Measurements from ENCODE around the gene HDLBP.
A peak's percentile ranks its signal among the peaks of the same experiment; 100 is the strongest.

HDLBP gene

DNA sequence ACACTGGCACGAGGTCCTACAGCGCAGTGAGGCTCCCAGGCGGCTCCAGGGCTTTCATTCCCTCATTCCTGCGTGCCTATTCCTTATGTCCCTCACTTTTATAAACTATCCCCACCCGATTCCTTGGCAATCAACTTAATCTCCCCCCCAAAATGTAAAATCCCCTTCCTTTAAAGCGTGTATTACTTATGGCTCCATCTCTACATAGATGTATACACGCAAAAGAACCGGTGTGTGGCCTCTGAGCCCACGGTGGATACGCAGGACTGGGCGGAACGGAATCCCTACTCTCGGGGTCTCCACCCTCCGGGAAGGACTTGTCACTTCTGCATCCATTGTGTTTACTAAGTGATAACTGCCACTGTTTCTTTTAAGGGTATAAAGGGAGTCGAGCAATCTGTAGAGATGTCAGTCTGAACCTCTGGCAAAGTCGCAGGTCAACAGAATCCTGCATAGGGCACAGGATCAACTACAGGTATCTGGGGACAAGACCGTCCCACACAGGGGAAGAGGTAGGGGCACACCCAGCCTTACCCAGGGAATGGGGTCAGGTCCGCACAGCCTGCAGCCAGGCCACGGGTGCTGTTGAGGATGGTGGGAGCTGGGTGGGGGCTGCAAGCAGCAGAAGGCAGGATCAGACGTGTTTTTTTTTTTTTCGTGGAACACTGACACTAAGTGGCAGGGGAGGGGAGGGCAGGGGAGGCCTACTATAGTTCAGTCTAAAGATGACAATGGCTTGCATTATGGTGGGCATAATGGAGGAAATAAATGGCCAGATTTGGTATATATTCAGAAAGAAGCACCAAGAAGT is 42.1 kb downstream of the HDLBP start:
- DNase-seq = no peak

DNA sequence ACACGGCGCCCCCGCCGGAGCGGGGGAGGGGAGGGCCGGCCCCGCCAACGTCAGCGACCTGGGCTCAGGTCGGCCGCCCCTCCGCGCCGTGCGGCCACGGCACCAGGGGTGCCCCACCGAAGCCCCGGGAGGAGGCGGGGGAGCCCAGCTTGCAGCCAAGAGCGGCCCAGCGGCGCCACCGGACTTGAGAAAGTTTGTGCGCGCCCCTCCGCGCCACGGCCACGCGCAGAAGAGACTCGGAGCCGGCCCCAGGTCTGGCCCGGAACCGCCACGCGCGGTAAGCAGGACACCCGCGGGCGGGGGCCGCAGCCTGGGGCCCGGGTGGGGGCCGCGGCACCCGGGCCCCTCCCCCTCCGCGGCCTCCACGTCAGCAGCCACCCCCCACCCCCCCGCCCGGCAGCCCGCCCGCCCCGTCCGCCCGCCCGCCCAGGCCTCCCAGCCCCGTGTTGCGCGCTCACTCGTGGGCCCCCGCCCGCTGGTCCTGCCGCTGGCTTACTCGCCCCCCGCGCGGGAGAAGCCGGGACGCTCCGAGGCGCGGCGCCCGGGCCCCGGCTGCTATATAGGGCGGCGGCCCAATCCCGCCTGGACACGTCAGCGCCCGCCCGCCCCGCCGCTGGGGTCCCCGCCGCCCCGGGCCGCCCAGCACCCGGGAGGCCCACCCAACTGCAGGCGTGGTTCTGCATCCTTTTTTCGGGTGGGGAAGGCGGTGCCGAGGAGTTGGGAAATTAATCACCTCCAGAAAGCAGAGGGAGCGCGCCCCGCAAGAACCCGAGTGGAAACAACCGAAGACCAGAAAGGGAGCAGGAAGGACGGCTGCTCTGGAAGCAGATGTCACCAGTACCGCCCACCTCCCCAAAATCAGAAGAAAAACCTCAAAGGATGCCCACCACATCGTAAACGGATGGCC is 42.9 kb downstream of the HDLBP start:
- DNase-seq = peak; percentile 52 to 64

DNA sequence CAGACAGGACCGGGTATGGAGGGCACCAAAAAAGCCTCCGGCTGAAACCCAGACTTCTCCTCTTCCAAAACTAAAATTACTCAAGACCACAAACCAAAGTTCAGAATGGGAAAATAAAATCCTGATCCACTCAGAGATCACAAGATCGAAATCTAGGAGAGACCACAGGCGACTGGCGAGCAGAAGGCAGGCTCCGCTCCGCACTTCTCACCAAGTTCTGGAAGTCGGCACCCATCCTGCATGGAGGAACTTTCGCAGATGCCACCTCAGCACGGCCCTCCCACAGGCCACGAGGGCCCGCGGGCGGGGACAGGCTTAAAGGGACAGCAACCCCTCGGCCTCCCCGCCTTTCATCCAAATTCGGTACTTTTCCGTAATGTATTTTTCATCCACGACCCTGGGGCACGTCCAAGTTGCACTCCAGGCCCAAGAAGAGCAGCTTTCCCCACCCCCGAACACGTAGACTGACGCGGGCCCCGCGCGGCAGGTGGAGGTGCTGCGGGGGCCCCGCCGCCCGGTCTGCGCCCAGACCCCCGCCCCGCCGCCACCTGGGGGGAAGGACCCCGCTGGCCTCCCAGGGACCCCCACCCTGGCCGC is 43.7 kb downstream of the HDLBP start:
- peak; percentile 68 to 69 for DNase-seq

- DNase-seq = no peak
These were observed 44.9 kb downstream of the HDLBP start for GRCh38 chr2:241270531-241270930.

DNA sequence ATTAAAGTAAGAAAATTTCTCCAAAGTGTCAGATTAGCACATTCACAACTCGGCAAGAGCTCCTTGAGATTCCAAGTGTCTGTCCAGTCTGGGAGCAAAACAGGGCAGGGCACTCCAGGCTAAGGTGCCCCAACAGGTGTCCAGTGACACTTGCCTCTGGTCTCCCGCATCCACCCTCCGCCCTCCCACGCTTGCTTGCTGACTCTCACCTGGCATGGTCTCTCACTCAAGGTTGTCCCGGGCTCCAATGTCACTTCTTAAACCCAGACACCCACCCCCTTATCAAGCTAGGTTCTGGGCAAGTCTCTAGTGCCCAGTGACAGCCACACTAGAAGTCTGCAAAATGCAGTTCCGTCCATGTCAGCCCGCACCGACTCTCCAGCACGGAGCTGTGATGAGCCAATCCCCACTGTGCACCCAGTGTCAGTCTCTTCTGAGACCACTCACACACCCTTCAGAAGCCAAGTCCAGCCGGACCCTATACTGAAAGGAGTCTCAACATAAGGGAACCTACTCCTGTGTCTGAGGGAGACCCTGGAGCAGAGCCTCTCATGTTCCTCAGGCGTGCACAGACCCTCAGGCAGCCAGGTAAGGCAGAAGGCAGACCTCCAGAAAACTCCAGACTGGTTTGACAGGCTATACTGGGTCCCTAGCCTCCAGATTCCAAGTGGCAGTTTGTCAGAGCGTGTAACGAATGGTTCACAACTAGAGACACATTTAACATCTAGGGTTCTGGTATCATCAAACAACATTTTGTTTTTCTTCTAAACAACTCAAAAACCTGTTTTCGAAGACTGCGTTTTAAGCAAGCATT is 45.6 kb downstream of the HDLBP start:
- DNase-seq = no peak

- DNase-seq = no peak
These were observed 46.6 kb downstream of the HDLBP start for GRCh38 chr2:241268716-241269445.

DNA sequence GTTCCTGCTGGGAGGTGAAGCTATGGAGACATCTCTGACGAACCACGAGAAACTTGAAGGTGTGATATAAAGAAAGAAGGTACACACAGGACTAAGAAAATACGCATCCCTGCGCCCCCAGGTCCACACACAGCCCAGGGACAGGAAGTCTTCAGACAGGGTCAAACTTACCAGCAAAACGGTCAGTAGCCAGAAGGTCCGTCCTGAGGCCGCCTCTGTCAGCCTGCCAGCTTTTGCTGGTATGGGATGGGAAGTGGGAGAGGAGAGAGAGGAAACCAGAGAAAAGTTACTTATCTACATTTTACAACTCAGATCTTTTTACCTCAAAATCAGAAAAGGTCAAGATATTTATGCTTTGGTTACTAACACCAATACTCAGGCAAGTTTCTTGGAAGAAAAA is 47.2 kb downstream of the HDLBP start:
- DNase-seq = no peak

- DNase-seq = no peak
These were observed 48.0 kb downstream of the HDLBP start for GRCh38 chr2:241267249-241268067.

DNA sequence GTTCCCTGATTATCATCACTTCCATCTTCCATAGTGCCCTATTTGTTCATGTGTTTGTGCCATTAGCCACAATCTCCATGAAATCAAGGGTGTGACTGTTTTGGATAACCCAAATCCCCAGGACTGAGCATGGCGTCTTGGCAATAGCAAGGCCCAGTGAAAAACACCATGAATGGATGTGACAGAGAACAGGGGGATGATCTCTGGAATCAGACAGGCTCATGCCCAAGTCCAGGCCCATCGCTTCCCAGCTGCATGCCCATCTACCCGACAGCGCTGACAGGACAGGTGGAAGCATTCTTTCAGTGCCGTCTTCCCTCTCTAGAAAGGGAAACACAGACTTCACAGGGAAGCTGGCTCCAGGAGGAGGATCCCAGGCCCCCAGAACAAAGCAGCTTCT is 50.0 kb downstream of the HDLBP start:
- no peak for DNase-seq

- DNase-seq = no peak
These were observed 52.4 kb downstream of the HDLBP start for GRCh38 chr2:241263061-241263460.

DNA sequence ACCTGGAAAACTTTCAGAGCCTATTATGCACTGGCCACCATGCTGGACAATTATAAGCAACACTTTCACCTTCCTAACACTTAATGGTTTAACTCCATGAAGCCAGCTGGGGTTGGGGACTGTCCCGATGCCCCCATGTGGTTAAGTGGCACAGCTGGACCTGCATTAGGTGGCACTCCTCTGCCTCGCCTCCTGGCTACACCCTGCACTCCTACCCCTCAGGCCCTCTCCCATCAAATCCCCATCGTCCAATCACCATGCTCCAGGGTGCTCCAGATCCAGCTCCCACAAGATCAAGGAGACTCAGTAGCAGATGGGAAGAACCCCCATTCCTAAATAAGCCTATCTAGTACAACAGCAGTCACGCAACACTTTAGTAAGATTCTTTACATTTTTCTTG is 53.8 kb downstream of the HDLBP start:
- DNase-seq = no peak

- DNase-seq = no peak
These were observed 54.6 kb downstream of the HDLBP start for GRCh38 chr2:241260911-241261310.

GRCh38 chr2:241258505-241259280 is 56.8 kb downstream of the HDLBP start:
- no peak for DNase-seq

GRCh38 chr2:241257419-241258032 is 57.9 kb downstream of the HDLBP start:
- no peak for DNase-seq

DNA sequence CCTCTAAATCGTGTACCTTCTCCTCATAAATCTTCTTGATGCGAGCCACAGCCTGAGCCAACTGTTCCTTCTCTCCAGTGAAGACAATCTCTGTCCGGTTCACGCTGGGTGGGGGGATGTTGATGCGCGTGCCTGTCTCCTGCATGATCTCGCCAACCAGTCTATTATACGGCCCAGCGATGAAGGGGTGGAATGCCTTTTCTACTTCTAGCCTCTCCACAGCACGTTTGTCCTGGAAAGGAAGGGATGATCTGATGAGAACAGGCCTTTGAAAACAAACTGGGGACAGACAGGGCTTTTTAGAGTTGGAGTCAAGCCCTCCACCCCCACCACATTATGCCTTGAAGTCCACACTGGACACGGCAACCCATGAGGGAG is 59.3 kb downstream of the HDLBP start:
- DNase-seq = no peak

- no peak for DNase-seq
These were observed 59.8 kb downstream of the HDLBP start for GRCh38 chr2:241255542-241256167.

DNA sequence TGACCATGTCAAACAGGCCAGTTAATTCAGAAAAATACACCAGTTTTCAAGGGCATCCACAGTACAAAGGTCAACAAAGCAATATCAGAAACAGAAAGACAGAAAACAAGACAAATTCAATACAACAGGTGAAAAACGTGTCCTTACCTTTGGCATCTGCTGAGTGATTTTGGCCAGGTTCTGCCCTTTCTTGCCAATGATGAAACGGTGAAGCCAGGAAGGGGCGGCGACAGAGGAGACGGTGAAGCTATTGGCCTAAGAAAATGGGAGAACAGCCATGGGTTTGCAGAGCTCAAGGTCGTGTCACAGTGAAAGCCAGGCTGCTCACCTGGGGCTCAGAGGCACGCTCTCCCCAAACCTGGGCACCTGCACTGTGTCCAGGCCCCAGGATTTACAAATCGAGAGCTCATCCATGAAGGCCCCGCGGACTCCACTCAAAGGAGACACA is 60.5 kb downstream of the HDLBP start:
- no peak for DNase-seq

GRCh38 chr2:241252778-241253475 is 62.5 kb downstream of the HDLBP start:
- no peak for DNase-seq

- DNase-seq = no peak
These were observed 65.8 kb downstream of the HDLBP start for GRCh38 chr2:241249654-241250053.
